Left colon (tissue), 2 donors: Measurements from ENCODE around the gene CNNM1. TPM values are rescaled to one million over a fixed set of nuclear protein-coding genes. Genes with fewer than 3 reads are reported as not detected.

Experiments
- ATAC-seq: fragments of 200-7000 bp; cut with Tn5 transposase; one replicate; pipeline ENCODE4 v1.9.1; 2020; ENCODE audit warnings: mild to moderate bottlenecking, moderate library complexity
- DNase-seq, 2 donors: peaks; one replicate each; pipeline ENCODE4 v3.0.0-alpha.2; 2020
- intact Hi-C, 2 donors: fragments of 100-400 bp; cut with DNase I in 1 of 2; cut with micrococcal nuclease in 1 of 2; formaldehyde crosslinking; loops; one replicate each; pipeline versions ENCODE4 v1.11.2 to v1.14.0; 2022; cut with DNase I, micrococcal nuclease
- total RNA-seq, 2 donors: library from RNA; stranded (reverse); fragmentation: NEBNext Ultra II Directional; extraction: Animal tissue kit (Norgen Biotek cat#: 25700); gene quantifications; one replicate each; pipeline ENCODE4 v1.2.1, GENCODE V29; 2021
- donor health status: DM: no; HTN: no; CAD: no.
- donor health status: DM: yes; HTN: yes; CAD: no.

CNNM1 gene
- total RNA-seq, 2 donors from 2014 or later = 0.24 to 0.36 TPM

- intact Hi-C loops = loop anchor here (5.0 to 10.0 kb wide), 3 partner anchors 104 to 186 kb away; partner anchors contain the start of gene NKX2-3 (in 1 of the 2)
- DNase-seq (peak; percentile 83 to 86), ATAC-seq (peak; percentile 51)
Measured at GRCh38 chr10:99431190-99431760, 102.1 kb downstream of the CNNM1 start.

GRCh38 chr10:99432047-99432446 is 102.9 kb downstream of the CNNM1 start:
- DNase-seq (no peak), ATAC-seq (no peak)
- intact Hi-C loops = loop anchor here (5.0 to 10.0 kb wide), 3 partner anchors 103 to 185 kb away; partner anchors contain the start of gene NKX2-3 (in 1 of the 2)

GRCh38 chr10:99432881-99433280 is 103.7 kb downstream of the CNNM1 start:
- intact Hi-C loops = loop anchor here (5.0 to 10.0 kb wide), 3 partner anchors 102 to 184 kb away; partner anchors contain the start of gene NKX2-3 (in 1 of the 2)
- ATAC-seq (no peak), DNase-seq (no peak)

GRCh38 chr10:99433378-99434020 is 104.3 kb downstream of the CNNM1 start:
- DNase-seq = no peak
- no peak for ATAC-seq
- intact Hi-C loops = loop anchor here (5.0 to 10.0 kb wide), 3 partner anchors 101 to 184 kb away; partner anchors contain the start of gene NKX2-3 (in 1 of the 2)

GRCh38 chr10:99435986-99436638 is 107.0 kb downstream of the CNNM1 start:
- DNase-seq (no peak), ATAC-seq (no peak)
- intact Hi-C loops = loop anchor here (5.0 to 10.0 kb wide), 3 partner anchors 99 to 179 kb away; partner anchors contain the start of gene NKX2-3 (in 1 of the 2)

DNA sequence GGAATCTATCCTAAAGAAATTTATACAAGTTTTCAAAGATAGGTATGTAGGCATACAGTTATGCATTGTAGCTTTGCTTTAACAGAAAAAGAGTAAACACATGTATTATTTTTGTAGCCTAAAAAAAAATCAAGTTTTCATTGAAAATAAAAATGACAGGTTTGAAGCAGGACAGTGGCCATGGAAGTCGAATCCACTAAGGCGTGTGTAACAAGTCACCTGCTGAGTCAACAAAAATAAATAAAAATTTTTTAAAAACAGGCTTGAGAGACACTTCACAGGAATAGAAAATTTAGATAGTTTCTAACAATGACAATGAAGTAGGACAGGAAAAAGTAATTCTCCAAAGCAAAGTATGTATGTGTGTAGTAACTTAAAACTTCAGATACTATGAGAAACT is 109.7 kb downstream of the CNNM1 start:
- intact Hi-C loops = loop anchor here (5.0 to 10.0 kb wide), 3 partner anchors 96 to 176 kb away; partner anchors contain the start of gene NKX2-3 (in 1 of the 2)
- ATAC-seq = no peak
- DNase-seq = no peak

DNA sequence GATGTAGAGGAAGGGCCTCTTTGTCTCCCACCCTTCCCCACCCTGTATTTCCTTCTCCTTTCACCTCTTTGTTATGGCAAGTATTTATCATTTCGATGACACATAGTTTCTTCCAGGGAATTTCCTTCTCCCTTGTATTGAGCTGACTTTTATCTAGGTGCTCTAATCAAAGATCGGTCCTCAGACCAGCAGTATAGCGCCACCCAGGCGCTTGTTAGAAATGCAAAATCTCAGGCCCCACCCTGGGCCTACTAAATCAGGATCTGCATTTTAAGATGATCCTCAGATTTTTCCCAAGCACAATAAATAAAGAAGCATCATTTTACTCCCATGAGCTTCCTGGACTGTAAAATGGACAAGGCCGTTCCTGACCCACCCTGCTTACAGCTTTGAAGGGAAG is 113.2 kb downstream of the CNNM1 start:
- DNase-seq = no peak
- ATAC-seq = no peak
- intact Hi-C loops = no loop called here

DNA sequence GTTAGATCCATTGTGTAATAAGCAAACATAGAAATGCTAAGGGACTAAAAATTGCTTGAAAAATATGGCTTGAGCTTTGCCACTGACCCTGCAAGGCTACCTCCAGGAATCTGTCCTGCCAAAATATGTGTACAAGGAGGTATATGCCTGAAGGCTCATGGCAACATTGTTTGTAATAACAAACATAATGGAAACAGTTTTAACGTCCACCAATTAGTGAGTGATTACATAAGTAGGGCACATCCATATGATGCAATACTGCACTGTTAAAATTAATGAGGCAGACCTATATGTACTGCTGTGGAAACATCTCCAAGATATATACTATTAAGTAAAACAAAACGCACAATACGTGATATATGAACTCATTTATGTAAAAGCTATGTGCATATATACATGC is 114.3 kb downstream of the CNNM1 start:
- intact Hi-C loops = no loop called here
- ATAC-seq (no peak), DNase-seq (no peak)

Other genes with a start within 250 kb of the CNNM1 start
- gene HPSE2, start 93.5 kb upstream of the CNNM1 start, total RNA-seq = 1 to 10 TPM in 1 of 2 donors, under 1 TPM in 1; 0.76 to 2.8 TPM
- gene GOT1, start 101.3 kb downstream of the CNNM1 start, total RNA-seq = 100 to 1,000 TPM in 1 of 2 donors, 10 to 100 TPM in 1; 91.5 to 107 TPM
- 10 to 100 TPM in 1 of 2 donors, 1 to 10 TPM in 1; 3.4 to 11.7 TPM for gene NKX2-3, start 203.6 kb downstream of the CNNM1 start, total RNA-seq